GM12891 (cell line): Measurements from ENCODE around the gene EIF5B.

Experiments used
- PAX5 ChIP-seq: IDR thresholded peaks from 2 replicates; pipeline ENCODE4 v1.6.1; 2011; ENCODE audit warnings: low read length, moderate library complexity, mild to moderate bottlenecking; ENCODE audit not compliant: insufficient read depth, severe bottlenecking
- POLR2A ChIP-seq: IDR thresholded peaks from 2 replicates; pipeline ENCODE4 v1.6.1; 2011; ENCODE audit warnings: low read depth, low read length, control low read depth
- POLR2AphosphoS5 ChIP-seq: IDR thresholded peaks from 2 replicates; pipeline ENCODE4 v1.6.1; 2011; ENCODE audit warnings: low read depth, low read length, control low read depth
- POU2F2 ChIP-seq: IDR thresholded peaks from 2 replicates; pipeline ENCODE4 v1.6.1; 2011; ENCODE audit warnings: low read depth, mild to moderate bottlenecking, control low read depth, low read length, moderate library complexity
- SPI1 ChIP-seq: IDR thresholded peaks from 2 replicates; pipeline ENCODE4 v1.6.1; 2011; ENCODE audit warnings: low read depth, low read length, control low read depth
- TAF1 ChIP-seq: IDR thresholded peaks from 2 replicates; pipeline ENCODE4 v1.6.1; 2011; ENCODE audit warnings: low read depth, low read length, control low read depth

DNA sequence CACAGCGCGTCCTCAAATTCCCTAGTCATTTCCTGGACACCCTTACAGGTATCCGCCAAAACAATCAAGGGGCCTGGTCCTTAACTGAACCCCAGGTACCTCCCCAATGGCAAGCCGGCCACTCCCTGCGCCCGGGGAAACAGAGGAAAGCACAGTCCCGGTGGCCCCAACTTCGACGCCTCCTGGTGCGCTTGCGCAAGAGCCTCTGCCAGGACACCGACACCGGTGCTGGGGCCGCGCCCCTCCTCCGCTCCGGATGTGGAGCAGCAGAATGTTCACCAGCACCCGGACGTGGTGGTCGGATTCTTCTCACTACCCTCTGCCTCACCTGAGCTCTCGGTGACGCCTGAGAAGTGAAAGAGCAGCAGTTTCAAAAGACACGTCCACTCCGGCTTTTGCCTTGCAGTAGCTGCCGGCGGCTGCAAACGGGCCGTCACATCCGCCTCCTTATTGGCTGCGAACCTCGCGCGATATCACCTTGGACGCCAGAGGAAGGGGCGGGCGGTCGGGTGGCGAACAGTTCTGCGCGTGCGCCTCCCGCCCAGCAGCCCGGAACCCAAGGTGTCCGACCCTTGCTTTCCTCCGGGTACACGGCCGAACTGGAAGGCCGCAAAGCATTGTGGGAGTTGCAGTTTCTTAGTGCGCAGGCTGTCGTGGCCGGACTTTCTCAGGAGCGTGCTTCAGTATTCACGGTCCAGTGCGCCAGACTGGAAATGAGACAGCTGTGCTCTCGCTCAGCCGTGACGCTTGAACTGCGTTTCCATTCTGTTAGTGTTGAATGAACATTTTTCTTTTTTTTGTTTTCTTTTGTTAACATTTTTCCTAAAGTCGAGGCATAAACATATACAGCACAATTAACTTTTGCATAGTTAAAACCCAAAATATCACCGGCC lies 1.0 kb upstream of the EIF5B start, which contains the start of gene TXNDC9:
- TF ChIP-seq POLR2A: peak; percentile 97
- TF ChIP-seq PAX5: peak; percentile 100
- TF ChIP-seq POLR2AphosphoS5: peak; percentile 97
- TF ChIP-seq TAF1: peak; percentile 92
- 0 out of 2 replicates have a peak, but pooled peaks have one; percentile 1 for TF ChIP-seq SPI1
- TF ChIP-seq POU2F2: peak; percentile 67
